CD4-positive, alpha-beta T cell treated with Interleukin-21 for 1 hour (primary cell): Measurements from ENCODE around the gene EPS15.
"Not testable (repeated sequence)": the region's sequence is repeated elsewhere in the genome, so short reads cannot be mapped to it uniquely, and the experiment has no call there.

Experiments used
- DNase-seq: peaks from one replicate; pipeline ENCODE4 v3.0.0-alpha.2; 2020

The EPS15 gene

GRCh38 chr1:51463561-51463960 is 55.5 kb downstream of the EPS15 start:
- DNase-seq = no peak

GRCh38 chr1:51462289-51462688 is 56.8 kb downstream of the EPS15 start:
- not testable (repeated sequence) for DNase-seq

- no peak for DNase-seq
Observed at GRCh38 chr1:51454554-51454953, 64.5 kb downstream of the EPS15 start.

- DNase-seq = no peak
Observed at GRCh38 chr1:51453010-51453409, 66.1 kb downstream of the EPS15 start.

- not testable (repeated sequence) for DNase-seq
Observed at GRCh38 chr1:51448844-51449454, 70.1 kb downstream of the EPS15 start.

GRCh38 chr1:51445351-51446090 is 73.5 kb downstream of the EPS15 start:
- no peak for DNase-seq

GRCh38 chr1:51444534-51445192 is 74.4 kb downstream of the EPS15 start:
- DNase-seq = no peak

- no peak for DNase-seq
Observed at GRCh38 chr1:51444096-51444495, 75.0 kb downstream of the EPS15 start.

GRCh38 chr1:51443555-51443954 is 75.5 kb downstream of the EPS15 start:
- no peak for DNase-seq

- no peak for DNase-seq
Observed at GRCh38 chr1:51442616-51443015, 76.5 kb downstream of the EPS15 start.

GRCh38 chr1:51442198-51442597 is 76.9 kb downstream of the EPS15 start:
- DNase-seq = peak; percentile 4

GRCh38 chr1:51439895-51440294 is 79.2 kb downstream of the EPS15 start:
- DNase-seq = no peak

- no peak for DNase-seq
Observed at GRCh38 chr1:51439053-51439452, 80.0 kb downstream of the EPS15 start.

- not testable (repeated sequence) for DNase-seq
Observed at GRCh38 chr1:51437391-51437790, 81.7 kb downstream of the EPS15 start.

GRCh38 chr1:51435878-51436277 is 83.2 kb downstream of the EPS15 start:
- no peak for DNase-seq

- no peak for DNase-seq
Observed at GRCh38 chr1:51433972-51434510, 85.0 kb downstream of the EPS15 start.

- DNase-seq = peak; percentile 47
Observed at GRCh38 chr1:51433269-51433971, 85.6 kb downstream of the EPS15 start.

GRCh38 chr1:51432146-51432545 is 86.9 kb downstream of the EPS15 start:
- DNase-seq = no peak

GRCh38 chr1:51427438-51427837 is 91.6 kb downstream of the EPS15 start:
- DNase-seq = no peak

GRCh38 chr1:51425955-51426354 is 93.1 kb downstream of the EPS15 start:
- DNase-seq = no peak

GRCh38 chr1:51425273-51425672 is 93.8 kb downstream of the EPS15 start:
- no peak for DNase-seq

GRCh38 chr1:51423073-51423821 is 95.8 kb downstream of the EPS15 start:
- DNase-seq = no peak
